ENCODE results near the gene PLK5. TPM values are rescaled to one million over a fixed set of nuclear protein-coding genes. Genes with fewer than 3 reads are reported as not detected.
A peak's percentile ranks its signal among the peaks of the same experiment; 100 is the strongest.
"Not testable (repeated sequence)": the region's sequence is repeated elsewhere in the genome, so short reads cannot be mapped to it uniquely, and the experiment has no call there.

PLK5 gene
- 0.51 TPM for total RNA-seq

GRCh38 chr19:1523412-1524286 lies at the start of gene PLK5:
PLK5 (plus strand) TSS chr19:1524077; CDS start chr19:1526997, 2,920 bp downstream.
- no peak for DNase-seq

- DNase-seq = no peak
These were observed 49.0 kb upstream of the PLK5 start for GRCh38 chr19:1474765-1475351.

- DNase-seq = no peak
These were observed 48.0 kb upstream of the PLK5 start for GRCh38 chr19:1475751-1476437.

- DNase-seq = not testable (repeated sequence)
These were observed 46.8 kb upstream of the PLK5 start for GRCh38 chr19:1477056-1477455.

- DNase-seq = peak; percentile 96
These were observed 44.8 kb upstream of the PLK5 start, which contains the start of gene C19orf25 for GRCh38 chr19:1478934-1479707. C19orf25 (minus strand) TSS chr19:1479215; CDS start chr19:1478903, 312 bp downstream.

GRCh38 chr19:1481224-1481892 lies 42.5 kb upstream of the PLK5 start:
- no peak for DNase-seq

- DNase-seq = no peak
These were observed 42.0 kb upstream of the PLK5 start for GRCh38 chr19:1481893-1482360.

- no peak for DNase-seq
These were observed 41.3 kb upstream of the PLK5 start for GRCh38 chr19:1482361-1483130.

- DNase-seq = no peak
These were observed 40.5 kb upstream of the PLK5 start for GRCh38 chr19:1483131-1483978.

GRCh38 chr19:1483979-1484428 lies 39.9 kb upstream of the PLK5 start:
- no peak for DNase-seq

GRCh38 chr19:1486720-1487575 lies 36.9 kb upstream of the PLK5 start:
- no peak for DNase-seq

- DNase-seq = no peak
These were observed 36.1 kb upstream of the PLK5 start for GRCh38 chr19:1487576-1488281.

GRCh38 chr19:1488282-1488601 lies 35.6 kb upstream of the PLK5 start:
- no peak for DNase-seq

GRCh38 chr19:1489463-1490310 lies 34.2 kb upstream of the PLK5 start:
- DNase-seq = no peak

- DNase-seq = peak; percentile 100
These were observed 33.4 kb upstream of the PLK5 start, which contains the start of gene PCSK4 for GRCh38 chr19:1490311-1491113. PCSK4 (minus strand) TSS chr19:1490350; CDS start chr19:1490346, 4 bp downstream.

Data from tongue (tissue), 2 donors.